ENCODE results near the gene BFAR.
A peak's percentile ranks its signal among the peaks of the same experiment; 100 is the strongest.
"Not testable (repeated sequence)": the region's sequence is repeated elsewhere in the genome, so short reads cannot be mapped to it uniquely, and the experiment has no call there.

Gene BFAR, protein sequence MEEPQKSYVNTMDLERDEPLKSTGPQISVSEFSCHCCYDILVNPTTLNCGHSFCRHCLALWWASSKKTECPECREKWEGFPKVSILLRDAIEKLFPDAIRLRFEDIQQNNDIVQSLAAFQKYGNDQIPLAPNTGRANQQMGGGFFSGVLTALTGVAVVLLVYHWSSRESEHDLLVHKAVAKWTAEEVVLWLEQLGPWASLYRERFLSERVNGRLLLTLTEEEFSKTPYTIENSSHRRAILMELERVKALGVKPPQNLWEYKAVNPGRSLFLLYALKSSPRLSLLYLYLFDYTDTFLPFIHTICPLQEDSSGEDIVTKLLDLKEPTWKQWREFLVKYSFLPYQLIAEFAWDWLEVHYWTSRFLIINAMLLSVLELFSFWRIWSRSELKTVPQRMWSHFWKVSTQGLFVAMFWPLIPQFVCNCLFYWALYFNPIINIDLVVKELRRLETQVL

DNA sequence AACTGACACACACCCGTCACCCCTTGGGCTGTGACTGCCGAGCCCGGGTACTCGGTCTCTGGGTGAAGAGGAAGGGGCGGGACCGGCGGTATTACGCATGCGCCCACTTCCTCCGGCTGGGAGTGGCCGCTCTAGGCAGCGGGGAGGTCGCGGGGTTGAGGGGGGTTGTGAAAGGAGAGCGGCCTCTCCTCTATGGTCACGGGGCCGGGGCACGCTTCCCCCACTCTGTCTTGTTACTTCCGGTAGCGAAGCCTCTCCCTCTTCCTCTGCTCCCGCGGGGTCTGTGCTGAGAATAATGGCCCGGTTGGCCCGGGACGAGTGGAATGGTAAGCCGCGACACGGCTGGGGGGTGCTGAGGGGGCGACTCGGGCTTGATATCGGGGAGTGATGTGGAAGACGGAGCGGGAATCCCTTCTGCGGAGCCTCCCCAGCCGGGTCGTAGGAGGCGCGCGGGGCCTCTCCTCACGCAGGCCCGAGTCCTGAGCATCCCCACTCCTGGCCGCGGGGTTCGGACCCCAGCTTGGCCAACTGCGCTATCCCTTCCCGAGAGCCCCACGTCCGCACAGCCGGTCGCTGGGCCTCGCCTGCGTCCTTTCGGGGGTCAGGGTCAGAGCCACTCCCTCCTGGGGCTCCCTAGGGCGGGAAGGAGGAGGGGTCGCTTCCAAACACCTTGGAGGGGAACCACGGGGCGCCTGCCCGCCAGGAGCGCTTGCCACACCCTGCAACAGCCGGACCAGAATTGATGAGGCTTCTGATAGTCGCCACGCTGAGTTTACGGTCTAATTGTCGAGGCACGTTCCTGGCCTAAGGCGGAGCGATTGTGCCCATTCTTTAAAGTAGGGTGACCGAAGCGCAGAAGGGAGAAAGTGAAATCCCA is at the start of gene BFAR:
Gene BFAR (plus strand): TSS at position 259 of the 877 bp plus-strand sequence. CDS start 11,396 bp downstream, outside the sequence.
- peak; percentile 99 for DNase-seq (ENCODE audit: low read depth in 1 of 2, low spot score in 1 of 2)

DNA sequence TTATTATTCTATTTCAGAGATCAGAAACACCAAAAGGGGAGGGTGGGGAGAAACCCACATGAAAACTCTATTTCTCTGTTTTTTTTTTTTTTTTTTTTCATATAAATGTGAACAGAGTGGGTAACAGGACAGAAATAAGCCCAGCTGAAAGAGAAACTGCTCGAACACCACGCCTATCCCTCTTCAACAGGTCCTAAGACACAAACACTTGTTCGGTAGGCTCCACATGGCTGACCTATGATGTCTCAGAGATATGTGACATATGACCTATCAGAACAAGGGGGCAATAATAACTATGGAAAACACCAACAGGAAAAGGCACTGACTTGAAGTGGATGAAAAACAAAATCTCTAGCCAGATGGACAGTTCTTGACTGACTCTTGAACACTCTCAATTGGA is 47.5 kb upstream of the BFAR start:
- DNase-seq (ENCODE audit: low read depth in 1 of 2, low spot score in 1 of 2), result no peak

DNA sequence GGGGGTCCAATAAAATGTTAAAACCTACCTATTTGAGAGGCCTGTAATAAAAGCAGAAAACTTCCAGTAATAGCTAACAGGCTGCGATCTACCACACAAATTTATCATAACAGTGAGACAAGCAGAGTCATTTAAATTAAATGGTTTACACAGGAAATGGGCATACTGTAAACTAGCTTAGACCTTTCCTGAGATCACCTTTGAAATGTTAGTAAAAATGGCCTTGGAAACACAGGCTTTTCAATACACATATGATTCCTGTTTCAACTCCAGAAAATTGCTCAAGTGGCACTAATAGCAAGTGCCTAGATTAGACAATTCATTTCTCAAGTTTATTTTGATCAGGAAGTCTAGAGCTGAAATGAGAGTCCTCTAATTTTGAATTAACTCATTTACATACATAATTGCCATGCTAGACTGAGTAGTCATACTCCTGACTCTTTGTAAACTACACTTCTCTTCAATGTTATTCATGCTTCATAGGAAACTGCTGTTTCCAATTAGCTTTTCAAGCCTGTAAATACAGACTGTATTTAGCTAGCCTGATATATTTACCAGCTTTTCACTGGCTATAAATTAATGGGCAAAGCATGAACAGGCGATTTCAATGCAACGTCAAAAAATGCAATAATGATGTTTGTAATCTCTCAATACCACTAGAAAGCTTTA is 46.0 kb upstream of the BFAR start:
- DNase-seq (ENCODE audit: low read depth in 1 of 2, low spot score in 1 of 2), result no peak

DNA sequence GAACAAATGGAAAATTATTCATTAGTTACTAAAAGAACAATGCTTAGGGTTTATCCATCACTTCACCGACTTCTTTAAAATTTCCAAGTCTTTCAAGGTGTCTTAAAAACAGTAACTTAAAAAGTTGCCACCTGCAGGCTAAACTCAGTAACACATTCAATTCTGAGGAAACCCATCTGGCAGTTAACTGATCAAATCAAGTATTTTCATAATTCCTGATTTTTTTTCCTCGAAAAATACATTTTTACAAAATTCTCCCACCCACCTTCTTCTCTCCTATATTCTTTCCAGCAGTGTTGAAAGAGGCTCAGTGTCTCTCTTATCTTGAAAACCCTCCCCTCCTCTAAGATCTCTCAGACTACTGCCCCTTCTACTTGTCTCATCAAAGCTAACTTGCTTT is 32.6 kb upstream of the BFAR start:
- no peak for DNase-seq (ENCODE audit: low read depth in 1 of 2, low spot score in 1 of 2)

DNA sequence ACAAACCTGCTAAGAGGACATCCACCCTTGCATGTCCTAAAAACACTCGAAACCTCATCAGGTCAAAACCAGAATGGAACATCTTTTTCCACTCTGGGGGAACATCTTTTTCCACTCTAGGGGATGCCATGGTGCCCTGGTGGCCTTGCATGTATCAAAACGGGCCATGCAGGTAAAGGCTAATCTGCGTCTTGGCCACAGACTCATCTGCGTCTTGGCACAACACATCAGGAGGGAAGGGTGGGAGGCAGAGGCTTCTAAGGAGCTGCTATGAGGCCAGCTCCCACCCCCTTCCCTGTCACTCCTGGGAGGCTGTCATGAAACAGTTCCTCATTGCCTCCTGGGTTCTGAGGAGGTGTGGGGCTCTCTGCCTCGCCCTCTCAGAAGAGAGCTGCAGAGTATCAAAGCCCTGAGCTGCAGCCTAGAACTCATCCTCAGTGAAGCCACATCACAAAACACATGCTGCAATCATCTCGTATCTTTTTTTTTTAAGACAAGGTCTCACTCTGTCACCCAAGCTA is 30.2 kb upstream of the BFAR start:
- no peak for DNase-seq (ENCODE audit: low read depth in 1 of 2, low spot score in 1 of 2)

DNA sequence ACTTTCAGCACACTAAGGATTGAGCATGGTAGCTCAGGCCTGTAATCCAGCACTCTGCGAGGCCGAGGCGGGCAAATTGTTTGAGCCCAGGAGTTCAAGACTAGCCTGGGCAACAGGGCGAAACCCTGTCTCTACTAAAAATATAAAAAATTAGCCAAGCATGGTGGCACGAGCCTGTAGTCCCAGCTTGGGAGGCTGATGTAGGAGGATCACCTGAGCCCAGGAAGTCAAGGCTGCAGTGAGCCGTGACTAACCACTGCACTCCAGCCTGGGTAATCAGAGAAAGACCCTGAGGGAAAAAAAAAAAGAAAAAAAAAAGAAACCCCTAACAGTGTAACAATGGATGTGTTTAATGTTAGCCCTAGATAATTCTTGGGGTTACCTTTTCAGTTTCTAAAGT is 26.6 kb upstream of the BFAR start:
- no peak for DNase-seq (ENCODE audit: low read depth in 1 of 2, low spot score in 1 of 2)

DNA sequence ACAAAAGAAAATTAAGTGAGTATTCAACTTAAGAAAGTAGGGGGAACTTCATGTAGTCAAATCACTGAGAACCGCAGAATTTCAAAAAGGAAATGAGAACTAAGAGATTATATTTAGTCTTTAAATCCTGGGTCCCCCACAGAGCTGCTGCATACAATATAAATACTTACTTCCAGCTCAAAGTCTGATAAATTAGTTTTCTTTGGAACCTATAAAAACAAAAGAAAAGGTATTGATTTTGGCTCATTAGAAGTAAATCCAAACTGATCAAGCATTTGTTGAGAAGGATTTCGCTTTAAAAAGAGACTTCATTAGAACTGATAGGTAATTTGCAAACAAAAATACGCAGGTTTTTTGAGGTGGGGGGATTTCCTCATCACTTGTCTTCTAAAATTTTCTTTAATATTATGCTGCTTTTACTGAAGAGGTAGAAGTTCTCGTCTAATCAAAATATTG is 24.6 kb upstream of the BFAR start:
- DNase-seq (ENCODE audit: low read depth in 1 of 2, low spot score in 1 of 2), result no peak

DNA sequence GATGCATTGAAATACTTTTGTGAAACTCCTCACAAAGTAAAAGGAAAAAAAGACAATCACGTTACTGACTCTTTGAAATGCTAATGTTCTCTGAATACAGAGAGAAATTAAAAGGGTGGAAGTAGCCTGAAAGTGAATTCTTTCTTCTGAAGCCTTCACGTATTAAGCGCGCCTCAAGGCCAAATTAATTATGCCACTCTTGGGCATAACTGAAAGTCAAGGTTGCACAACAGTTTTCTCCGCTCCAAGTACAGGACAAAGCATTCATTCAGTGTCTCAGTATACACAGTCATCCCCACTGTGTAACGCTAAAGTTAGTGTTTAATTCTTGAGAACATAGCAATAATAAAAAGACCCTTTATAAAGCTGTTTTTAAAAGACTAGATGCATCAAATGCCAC is 24.1 kb upstream of the BFAR start:
- DNase-seq (ENCODE audit: low read depth in 1 of 2, low spot score in 1 of 2), result no peak

DNA sequence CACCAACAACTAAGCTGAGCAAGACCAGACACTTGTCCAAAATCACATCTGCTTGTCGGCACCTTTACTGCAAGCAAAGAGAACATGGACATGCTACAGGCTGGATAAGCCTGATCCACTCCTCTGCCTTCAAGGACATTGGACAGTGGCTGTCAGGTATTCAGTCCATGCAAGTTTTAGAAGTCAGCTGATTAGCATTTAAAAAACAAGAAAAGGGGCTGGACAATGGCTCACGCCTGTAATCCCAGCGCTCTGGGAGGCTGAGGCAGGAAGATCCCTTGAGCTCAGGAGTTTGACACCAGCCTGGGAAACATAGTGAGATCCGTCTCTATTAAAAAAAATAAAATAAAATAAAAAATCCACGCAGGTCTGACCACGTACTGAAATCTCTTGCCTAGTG is 23.0 kb upstream of the BFAR start:
- no peak for DNase-seq (ENCODE audit: low read depth in 1 of 2, low spot score in 1 of 2)

DNA sequence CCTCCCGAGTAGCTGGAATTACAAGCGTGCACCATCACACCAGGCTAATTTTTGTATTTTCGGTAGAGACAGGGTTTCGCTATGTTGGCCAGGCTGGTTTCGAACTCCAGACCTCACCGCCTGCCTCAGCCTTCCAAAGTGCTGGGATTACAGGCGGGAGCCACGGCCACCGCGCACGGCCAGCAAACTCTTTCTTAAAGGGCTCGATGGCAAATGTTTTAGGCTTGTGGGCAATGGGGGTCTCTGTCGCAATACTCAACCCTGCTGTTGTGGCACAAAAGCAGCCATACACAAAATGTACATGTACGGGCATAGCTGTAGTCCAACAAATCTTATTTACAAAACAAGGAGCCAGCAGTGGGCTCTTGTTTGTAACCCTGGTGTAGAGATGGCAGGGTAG is 21.1 kb upstream of the BFAR start:
- DNase-seq (ENCODE audit: low read depth in 1 of 2, low spot score in 1 of 2), result no peak

DNA sequence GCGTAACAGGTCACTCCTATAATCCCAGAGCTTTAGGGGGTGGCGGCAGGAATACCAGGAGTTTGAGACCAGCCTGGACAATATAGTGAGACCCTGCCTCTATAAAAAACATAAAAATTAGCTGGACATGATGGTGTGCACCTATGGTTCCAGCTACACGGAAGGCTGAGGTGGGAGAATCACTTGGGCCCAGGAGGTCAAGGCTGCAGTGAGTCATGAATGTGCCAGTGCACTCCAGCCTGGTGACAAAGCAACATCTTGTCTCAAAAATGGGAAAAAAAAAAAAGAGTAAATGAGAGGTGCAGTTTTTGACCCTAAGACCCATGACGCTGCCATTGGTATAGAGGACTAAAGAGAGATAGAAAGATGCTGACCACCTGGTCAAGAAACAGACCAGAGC is 18.8 kb upstream of the BFAR start:
- DNase-seq (ENCODE audit: low read depth in 1 of 2, low spot score in 1 of 2), result no peak

DNA sequence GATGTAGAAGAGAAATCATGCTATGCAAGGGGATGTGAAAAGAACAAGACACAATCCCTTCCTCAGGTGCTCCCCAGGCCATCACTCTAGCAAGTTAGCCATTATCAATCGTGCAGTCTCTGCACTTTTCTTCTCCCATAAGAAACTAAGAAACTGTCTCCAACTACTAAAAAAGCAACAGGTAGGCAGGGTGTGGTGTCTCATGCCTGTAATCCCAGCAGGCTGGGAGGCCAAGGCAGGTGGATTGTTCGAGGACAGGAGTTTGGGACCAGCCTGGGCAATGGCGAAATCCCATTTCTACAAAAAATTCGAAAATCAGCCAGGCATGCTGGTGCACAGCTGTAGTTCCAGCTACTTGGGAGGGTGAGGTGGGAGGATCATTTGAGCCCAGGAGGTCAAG is 16.5 kb upstream of the BFAR start:
- DNase-seq (ENCODE audit: low read depth in 1 of 2, low spot score in 1 of 2), result no peak

DNA sequence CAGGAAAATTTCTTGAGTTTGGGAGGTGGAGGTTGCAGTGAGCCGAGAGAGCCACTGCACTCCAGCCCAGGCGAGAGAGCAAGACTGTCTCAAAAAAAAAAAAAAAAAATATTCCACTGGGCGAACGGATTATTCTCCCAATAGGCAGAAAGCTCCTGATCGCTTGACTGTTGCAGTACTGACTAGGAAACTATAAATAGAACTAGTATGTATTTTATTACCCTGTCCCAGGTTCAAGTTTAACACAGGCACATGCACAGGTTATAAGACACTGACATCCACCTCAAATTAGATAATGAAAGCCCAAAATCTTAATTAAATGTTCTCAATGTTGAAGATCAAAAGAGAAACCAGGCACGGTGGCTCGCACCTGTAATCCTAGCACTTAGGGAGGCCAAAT is 14.2 kb upstream of the BFAR start:
- DNase-seq (ENCODE audit: low read depth in 1 of 2, low spot score in 1 of 2), result no peak

DNA sequence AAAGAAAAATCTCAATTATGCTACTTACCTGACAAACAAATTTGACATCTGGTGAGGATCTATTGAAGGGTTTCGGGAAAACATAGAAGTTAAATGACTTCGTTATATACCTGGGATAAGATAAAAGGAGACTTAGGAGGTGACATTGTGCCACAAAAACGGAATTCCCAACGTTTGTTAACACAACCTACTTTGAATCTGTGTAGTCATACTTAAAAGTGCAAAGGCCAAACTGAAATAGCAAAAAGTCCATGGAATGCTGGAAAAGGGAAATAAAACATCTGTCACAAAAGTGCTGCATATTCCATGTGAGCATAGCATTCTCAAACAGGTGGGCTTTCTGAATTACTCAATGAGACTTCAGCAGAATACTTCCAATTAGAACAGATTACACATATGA is 5.7 kb upstream of the BFAR start:
- no peak for DNase-seq (ENCODE audit: low read depth in 1 of 2, low spot score in 1 of 2)

DNA sequence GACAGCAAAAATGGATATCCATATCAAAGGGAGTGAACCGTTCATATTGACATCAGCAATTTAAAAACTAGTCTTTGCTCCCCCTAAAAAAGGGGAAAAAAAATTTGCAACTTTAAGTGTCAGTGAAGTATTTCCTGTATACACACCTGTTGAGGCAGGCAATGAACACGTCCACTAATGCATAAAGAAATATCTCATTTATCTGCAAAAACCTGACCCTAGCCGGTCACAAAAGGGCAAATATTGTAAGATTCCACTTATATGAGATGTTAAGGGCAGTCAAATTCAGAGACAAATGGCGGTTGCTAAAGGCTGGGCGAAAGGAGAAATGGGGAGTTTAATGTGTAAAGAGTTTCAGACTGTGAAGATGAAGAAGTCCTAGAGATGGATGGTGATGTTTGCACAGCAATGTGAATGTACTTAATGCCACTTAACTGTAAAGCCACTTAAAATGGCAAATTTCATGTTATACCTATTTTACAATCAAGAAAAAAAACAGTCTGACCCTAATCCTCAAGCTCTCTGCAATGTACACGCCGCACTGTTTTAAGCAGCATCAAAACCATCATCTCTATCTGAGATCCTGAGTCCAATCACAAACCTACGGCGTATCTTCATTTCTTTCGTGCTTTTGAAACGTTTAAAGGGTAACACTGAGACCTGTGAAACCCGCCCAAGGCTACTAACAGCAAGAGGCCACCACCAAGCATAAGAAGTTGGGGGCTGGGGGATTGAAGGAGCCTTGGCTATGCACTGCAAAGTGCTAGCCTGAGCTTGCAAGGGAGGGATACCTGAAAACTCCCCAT is 3.7 kb upstream of the BFAR start:
- no peak for DNase-seq (ENCODE audit: low read depth in 1 of 2, low spot score in 1 of 2)

DNA sequence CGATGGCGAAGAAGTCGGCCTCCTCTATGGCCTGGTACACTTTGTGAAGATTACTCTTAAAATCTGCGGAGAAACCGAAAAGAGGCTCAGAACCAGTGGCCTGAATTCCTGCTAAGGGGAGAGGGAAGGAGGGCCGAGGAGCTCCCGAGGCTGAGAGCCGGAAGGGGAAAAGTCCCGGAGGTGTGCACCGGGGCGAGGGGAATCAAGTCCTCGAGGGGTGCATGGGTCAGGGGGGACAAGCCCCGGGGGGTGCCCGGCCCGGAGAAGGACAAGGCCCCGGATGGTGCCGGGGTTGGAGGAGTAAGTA is 3.2 kb upstream of the BFAR start:
- no peak for DNase-seq (ENCODE audit: low read depth in 1 of 2, low spot score in 1 of 2)

DNA sequence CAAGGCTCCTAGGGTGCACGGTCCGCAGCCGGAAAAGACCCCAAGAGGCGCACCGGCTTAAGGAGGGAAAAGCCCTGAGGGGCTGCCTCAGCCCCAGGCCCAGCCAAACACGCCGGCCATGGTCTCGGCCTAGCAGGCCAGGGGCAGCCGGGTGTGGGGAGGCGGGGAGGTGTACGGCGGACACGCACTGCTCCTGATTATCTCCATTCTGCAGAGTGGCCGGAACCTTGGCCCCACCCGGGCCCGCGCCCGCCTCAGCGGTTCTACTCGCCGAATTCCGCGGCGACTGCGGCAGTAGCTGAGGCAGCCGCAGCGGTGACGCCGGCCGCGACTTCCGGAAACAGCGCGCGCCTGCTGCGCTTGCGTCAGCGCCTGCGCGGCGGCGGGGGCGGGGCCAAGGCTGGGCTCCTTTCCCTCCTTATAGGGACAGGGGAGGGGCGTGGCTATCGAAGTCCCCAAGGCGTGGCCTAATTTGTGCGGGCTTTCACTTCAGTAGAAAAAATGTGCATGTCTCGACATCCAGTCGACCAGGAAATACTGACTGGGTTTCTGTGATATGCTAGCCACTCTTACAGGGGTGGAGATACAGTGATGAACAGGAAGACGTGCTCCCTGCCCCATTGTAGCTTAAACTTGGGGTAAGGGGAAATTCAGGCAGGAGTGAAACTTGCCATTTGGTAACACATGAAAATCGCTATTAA is 2.7 kb upstream of the BFAR start, which contains the start of gene PARN:
Gene PARN (minus strand): TSS at position 342 of the 701 bp plus-strand sequence. CDS start 135 bp downstream, at position 207.
- peak; percentile 95 to 97 for DNase-seq (ENCODE audit: low read depth in 1 of 2, low spot score in 1 of 2)

DNA sequence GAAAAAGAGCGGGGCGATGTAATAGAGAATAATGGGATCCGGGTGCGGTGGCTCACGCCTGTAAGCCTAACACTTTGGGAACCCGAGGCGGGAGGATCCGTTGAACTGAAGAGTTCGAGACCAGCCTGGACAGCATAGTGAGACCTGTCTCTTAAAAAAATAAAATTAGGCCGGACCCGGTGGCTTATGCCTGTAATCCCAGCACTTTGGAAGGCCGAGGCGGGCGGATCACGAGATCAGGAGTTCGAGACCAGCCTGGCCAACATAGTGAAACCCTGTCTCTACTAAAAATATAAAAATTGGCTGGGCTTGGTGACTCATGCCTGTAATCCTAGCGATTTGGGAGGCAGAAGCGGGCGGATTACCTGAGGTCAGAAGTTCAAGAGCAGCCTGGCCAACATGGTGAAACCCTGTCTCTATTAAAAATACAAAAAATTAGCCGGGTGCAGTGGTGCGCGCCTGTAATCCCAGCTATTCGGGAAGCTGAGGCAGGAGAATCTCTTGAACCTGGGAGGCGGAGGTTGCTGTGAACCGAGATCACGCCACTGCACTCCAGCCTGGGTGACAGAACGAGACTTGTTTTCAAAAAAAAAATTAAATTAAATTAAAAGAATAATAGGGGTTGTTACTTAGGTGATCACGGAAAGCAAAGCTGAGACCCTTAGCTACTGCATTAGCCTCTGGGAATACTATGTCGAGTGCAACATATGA is 2.0 kb upstream of the BFAR start:
- DNase-seq (ENCODE audit: low read depth in 1 of 2, low spot score in 1 of 2), result not testable (repeated sequence)

DNA sequence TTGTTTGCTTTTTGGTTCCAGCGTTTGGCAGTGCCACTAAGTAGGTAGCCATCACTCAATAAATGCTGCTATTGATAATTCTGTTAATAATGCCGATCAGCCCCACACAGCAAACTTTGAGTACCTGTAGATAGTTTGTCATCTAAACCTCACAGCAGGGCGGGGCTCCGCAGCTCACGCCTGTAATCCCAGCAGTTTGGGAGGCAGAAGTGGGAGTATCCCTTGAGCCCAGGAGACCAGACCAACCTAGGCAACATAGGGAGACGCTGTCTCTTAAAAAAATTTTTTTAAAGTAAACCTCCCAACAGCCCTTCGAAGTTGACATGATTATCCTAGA is 1.6 kb downstream of the BFAR start:
- no peak for DNase-seq (ENCODE audit: low read depth in 1 of 2, low spot score in 1 of 2)
